HepG2 (cell line): ENCODE data around the gene PARVA. TPM values are rescaled to one million over a fixed set of nuclear protein-coding genes. Genes with fewer than 3 reads are reported as not detected.

Source experiments
- ATAC-seq: fragments of 200-7000 bp; cut with Tn5 transposase; 3 replicates; pipeline ENCODE4 v1.9.1; 2020; ENCODE audit warnings: mild to moderate bottlenecking, moderate library complexity
- BruUV-seq: library from RNA; stranded (reverse); fragments of 400-500 nt; replicated peaks from 2 replicates; lab custom pipeline; 2021; lab: Mats Ljungman, UMichigan
- CTCF ChIA-PET: fragments of 300-600 bp; formaldehyde crosslinking; extraction: SDS; loops from one replicate; lab custom pipeline; 2021; ENCODE audit warnings: low total read pairs, inconsistent platforms, low intra/inter-chr PET ratio; lab: Yijun Ruan, JAX
- POLR2A ChIA-PET: fragments of 350-600 bp; sonication (Branson Sonifier 250); formaldehyde crosslinking; loops from one replicate; lab custom pipeline; 2020; ENCODE audit warnings: antibody characterized with exemption, inconsistent platforms; lab: Yijun Ruan, JAX
- DNase-seq: peaks from one replicate; pipeline ENCODE4 v3.0.0-alpha.2; 2015; ENCODE audit warnings: low spot score
- FAIRE-seq: peaks from 3 replicates; lab custom pipeline; 2011; peaks lifted over from hg19 to GRCh38; lab: Jason Lieb, UNC
- H2AFZ ChIP-seq: one replicate; pipeline ENCODE4 v1.6.1; 2011; ENCODE audit warnings: low read length, inconsistent platforms
- H3K27ac ChIP-seq: fragments of 300-600 bp; 3 replicates; pipeline ENCODE4 v1.8.0; 2011; ENCODE audit warnings: mixed run types, mild to moderate bottlenecking, mixed read lengths, low read length, inconsistent platforms; ENCODE audit not compliant: insufficient read depth; ENCODE audit errors: extremely low read length
- H3K27me3 ChIP-seq, 2 experiments: fragments of 200-600 bp in 1 of 2; 2 replicates in 1 of 2; 3 replicates in 1 of 2; pipeline versions ENCODE4 v1.6.0 to v1.8.0; 2011; ENCODE audit warnings: low read length in 2 of 2, mild to moderate bottlenecking in 2 of 2, moderate library complexity in 2 of 2, inconsistent platforms in 1 of 2; ENCODE audit not compliant: insufficient read depth in 2 of 2, control insufficient read depth in 1 of 2
- H3K36me3 ChIP-seq, 2 experiments: fragments of 200-600 bp in 1 of 2; replicated peaks in 1 of 2; 2 replicates in 1 of 2; 3 replicates in 1 of 2; pipeline versions ENCODE4 v1.5.1 to v1.8.0; 2011; ENCODE audit warnings: low read length in 2 of 2, inconsistent platforms in 1 of 2; ENCODE audit not compliant: insufficient read depth in 2 of 2, control insufficient read depth in 1 of 2
- H3K4me1 ChIP-seq: 2 replicates; pipeline ENCODE4 v1.5.1; 2012; ENCODE audit warnings: low read length, inconsistent platforms; ENCODE audit not compliant: insufficient read depth
- H3K4me2 ChIP-seq: 2 replicates; pipeline ENCODE4 v1.6.0; 2011; ENCODE audit warnings: low read depth, low read length, inconsistent platforms
- H3K4me3 ChIP-seq, 3 experiments: fragments of 200-600 bp in 1 of 3; sonication (generic), shearing (Covaris generic) in 1 of 3; replicated peaks in 1 of 3; 2 replicates each; pipeline ENCODE4 v1.5.1; 2011 to 2016; ENCODE audit warnings: low read length in 3 of 3, inconsistent platforms in 2 of 3, low read depth in 2 of 3, mild to moderate bottlenecking in 2 of 3, control low read depth in 1 of 3, mixed read lengths in 1 of 3; ENCODE audit not compliant: insufficient read depth in 1 of 3
- H3K79me2 ChIP-seq: one replicate; pipeline ENCODE4 v1.6.1; 2011; ENCODE audit warnings: low read length, inconsistent platforms; ENCODE audit not compliant: insufficient read depth
- H3K9ac ChIP-seq: 2 replicates; pipeline ENCODE4 v1.6.0; 2011; ENCODE audit warnings: mild to moderate bottlenecking, low read depth, low read length, inconsistent platforms; ENCODE audit not compliant: insufficient read depth
- H3K9me3 ChIP-seq: 2 replicates; pipeline ENCODE4 v1.5.1; 2012; ENCODE audit warnings: mild to moderate bottlenecking, low read length
- H4K20me1 ChIP-seq: 2 replicates; pipeline ENCODE4 v1.6.0; 2011; ENCODE audit warnings: inconsistent platforms, mild to moderate bottlenecking, low read length, moderate library complexity; ENCODE audit not compliant: insufficient read depth
- EHMT2 ChIP-seq: fragments of 200-600 bp; sonication (generic); IDR thresholded peaks from 2 replicates; pipeline ENCODE4 v1.7.0; 2017; ENCODE audit warnings: antibody characterized with exemption, low read depth, low read length, borderline replicate concordance
- IRF2 ChIP-seq: IDR thresholded peaks from 2 replicates; pipeline ENCODE4 v1.6.1; 2018; ENCODE audit warnings: missing genetic modification reagents, missing compliant biosample characterization
- KLF15 ChIP-seq: sonication (generic); formaldehyde crosslinking; IDR thresholded peaks from 2 replicates; pipeline ENCODE4 v1.8.1; 2023; ENCODE audit warnings: borderline replicate concordance, mild to moderate bottlenecking, inconsistent platforms, missing genetic modification reagents, mixed read lengths
- REPIN1 ChIP-seq: sonication (generic); formaldehyde crosslinking; IDR thresholded peaks from 2 replicates; pipeline ENCODE4 v1.8.0; 2022; ENCODE audit warnings: missing genetic modification reagents, low read depth, mild to moderate bottlenecking, borderline replicate concordance
- ZBTB1 ChIP-seq: sonication (generic); formaldehyde crosslinking; IDR thresholded peaks from 2 replicates; pipeline ENCODE4 v1.4.0; 2020; ENCODE audit warnings: missing genetic modification reagents, borderline replicate concordance
- ZNF354B ChIP-seq: sonication (generic); formaldehyde crosslinking; IDR thresholded peaks from 2 replicates; pipeline ENCODE4 v1.8.0; 2022; ENCODE audit warnings: mild to moderate bottlenecking, missing genetic modification reagents
- ZNF563 ChIP-seq: sonication (generic); formaldehyde crosslinking; IDR thresholded peaks from 2 replicates; pipeline ENCODE4 v1.8.0; 2022; ENCODE audit warnings: mild to moderate bottlenecking, moderate library complexity, missing genetic modification reagents
- ZNF703 ChIP-seq: sonication (generic); formaldehyde crosslinking; IDR thresholded peaks from 2 replicates; pipeline ENCODE4 v1.5.1; 2020; ENCODE audit warnings: missing genetic modification reagents, mild to moderate bottlenecking, moderate library complexity, borderline replicate concordance
- ZNF772 ChIP-seq: sonication (generic); formaldehyde crosslinking; IDR thresholded peaks from 2 replicates; pipeline ENCODE4 v1.5.0; 2020; ENCODE audit warnings: mild to moderate bottlenecking, missing genetic modification reagents
- ZNF878 ChIP-seq: sonication (generic); formaldehyde crosslinking; IDR thresholded peaks from 2 replicates; pipeline ENCODE4 v1.8.1; 2023; ENCODE audit warnings: mild to moderate bottlenecking, missing genetic modification reagents, moderate library complexity
- WGBS: methylation state at CpG from one replicate; pipeline ENCODE4 v1.1.6; 2017; ENCODE audit warnings: low lambda C conversion rate; 5-methylcytosine and 5-hydroxymethylcytosine counted together
- in situ Hi-C: cut with HindIII; loops from 2 replicates; pipeline ENCODE4 v1.10.0; 2017; ENCODE audit warnings: low pct_unique_long_range_greater_than_20kb; ENCODE audit not compliant: extremely low pct_ligation_motif_present
- intact Hi-C: fragments of 100-400 bp; cut with micrococcal nuclease; formaldehyde crosslinking; loops from one replicate; pipeline ENCODE4 v1.10.0; 2022; ENCODE audit not compliant: unreplicated experiment
- polyA plus RNA-seq, 8 experiments: library from polyadenylated mRNA; depleted of rRNA in 3 of 8; stranded (reverse) in 7 of 8; unstranded in 1 of 8; fragments of >200 nt; fragmentation: Illumina TruSeq in 4 of 8; extraction: Trizol in 4 of 8; gene quantifications; 2 replicates each; pipeline versions ENCODE4 v1.2.1 to v1.2.3, GENCODE V29; 2011 to 2016; ENCODE audit warnings: low read depth in 4 of 8, missing spikeins in 1 of 8, mixed read lengths in 1 of 8; ENCODE audit not compliant: insufficient read depth in 1 of 8
- total RNA-seq, 5 experiments: library from RNA; depleted of rRNA; stranded (reverse); fragments of >200 nt; fragmentation: Illumina TruSeq; extraction: Trizol; gene quantifications; 2 replicates each; pipeline ENCODE4 v1.2.3, GENCODE V29; 2016; ENCODE audit warnings: low read depth in 1 of 5

The PARVA gene
- total and polyA plus RNA-seq, 2 of the 13 experiments (the other 11 are each of a cell fraction or from before 2014, with no cell fraction given) = 5.9 to 9.1 TPM

- Histone ChIP-seq H2AFZ (no peak overlapping the region), H3K27me3 (no peaks in the 10 kb centered on the region), H3K9me3 (no peaks in the 10 kb centered on the region), H3K36me3 (no peaks in the 10 kb centered on the region), H3K79me2 (no peaks in the 10 kb centered on the region), H3K9ac (no peak overlapping the region), H3K27ac (no peak overlapping the region), H4K20me1 (no peaks in the 10 kb centered on the region), H3K4me2 (no peak overlapping the region), H3K4me3 (no peak overlapping the region), H3K4me1 (no peaks in the 10 kb centered on the region)
- ChIA-PET CTCF (no interaction called here), POLR2A (no interaction called here)
- ATAC-seq = no peak
- intact Hi-C loops = no loop called here
- no peak for FAIRE-seq
- TF ChIP-seq REPIN1 (CRISPR knock-in tag) (no peak), ZNF772 (CRISPR knock-in tag) (no peak), ZNF703 (CRISPR knock-in tag) (no peak), KLF15 (no peak)
- DNase-seq = no peak
- BruUV-seq = no TSS peak
- in situ Hi-C loops = no loop called here
- WGBS = 93% methylated on average over 5 of the region's 5 CpGs
Observed at GRCh38 chr11:12524865-12525264, 147.5 kb downstream of the PARVA start.

- intact Hi-C loops = no loop called here
- no peaks in the 10 kb centered on the region for H3K27me3 ChIP-seq
- no peak overlapping the region for H2AFZ ChIP-seq
- 100% methylated on average over 1 of the region's 1 CpG for WGBS
- no peaks in the 10 kb centered on the region for H3K9me3 ChIP-seq
- TF ChIP-seq ZNF563 (CRISPR knock-in tag) (no peak), IRF2 (no peak), ZNF878 (no peak), ZBTB1 (no peak), ZNF354B (CRISPR knock-in tag) (no peak), EHMT2 (no peak)
- TF ChIP-seq, all 625 proteins: peak for 0
- Histone ChIP-seq H3K27ac (no peak overlapping the region), H3K9ac (no peak overlapping the region), H3K36me3 (no peaks in the 10 kb centered on the region), H4K20me1 (no peaks in the 10 kb centered on the region), H3K4me3 (no peak overlapping the region), H3K4me2 (no peak overlapping the region), H3K79me2 (no peaks in the 10 kb centered on the region), H3K4me1 (no peaks in the 10 kb centered on the region)
- no peak for FAIRE-seq
- no peak for ATAC-seq
- DNase-seq = no peak
- in situ Hi-C loops = no loop called here
- no TSS peak for BruUV-seq
- CTCF ChIA-PET = no interaction called here
- POLR2A ChIA-PET = no interaction called here
Observed at GRCh38 chr11:12525466-12526055, 148.2 kb downstream of the PARVA start.
